Right lobe of liver (tissue), 6 donors: ENCODE results near the gene SNTB2. TPM values are rescaled to one million over a fixed set of nuclear protein-coding genes. Genes with fewer than 3 reads are reported as not detected.
"Not testable (repeated sequence)": the region's sequence is repeated elsewhere in the genome, so short reads cannot be mapped to it uniquely, and the experiment has no call there.

Source experiments
- ATAC-seq, 4 donors: fragments of 200-7000 bp; cut with Tn5 transposase; one replicate each; pipeline ENCODE4 v1.9.1; 2020; ENCODE audit warnings: mild to moderate bottlenecking in 4 of 4, moderate library complexity in 4 of 4
- DNase-seq, 3 donors: peaks; one replicate each; pipeline ENCODE4 v3.0.0-alpha.2; 2020
- H3K27ac ChIP-seq, 3 donors: fragments of 200-600 bp; one replicate each; pipeline ENCODE4 v1.8.0; 2022
- H3K27me3 ChIP-seq, 2 donors: fragments of 200-600 bp; one replicate each; pipeline ENCODE4 v1.8.0; 2022
- H3K36me3 ChIP-seq, 4 donors: fragments of 200-600 bp; sonication (generic) in 1 of 4; one replicate each; pipeline versions ENCODE4 v1.5.1 to v1.8.0; 2017 to 2022; ENCODE audit warnings: control low read depth in 1 of 4
- H3K4me1 ChIP-seq, 4 donors: fragments of 200-600 bp; sonication (generic) in 1 of 4; one replicate each; pipeline versions ENCODE4 v1.5.1 to v1.8.0; 2017 to 2022; ENCODE audit warnings: control low read depth in 1 of 4
- H3K4me3 ChIP-seq, 3 donors: fragments of 200-600 bp; one replicate each; pipeline ENCODE4 v1.8.0; 2022
- H3K9me3 ChIP-seq, 4 donors: fragments of 200-600 bp; sonication (generic) in 1 of 4; one replicate each; pipeline versions ENCODE4 v1.5.1 to v1.8.0; 2017 to 2022; ENCODE audit warnings: control low read depth in 1 of 4
- CTCF ChIP-seq, 4 donors: fragments of 200-600 bp in 3 of 4; fragments of 450-650 bp in 1 of 4; IDR thresholded peaks; one replicate each; pipeline versions ENCODE4 v1.5.1 to v1.8.0; 2016 to 2022; ENCODE audit warnings: antibody characterized with exemption in 4 of 4, mild to moderate bottlenecking in 2 of 4
- POLR2A ChIP-seq: fragments of 450-650 bp; IDR thresholded peaks from one replicate; pipeline ENCODE4 v1.6.1; 2017; ENCODE audit warnings: antibody characterized with exemption, mild to moderate bottlenecking
- WGBS: methylation state at CpG from one replicate; pipeline ENCODE4 v1.1.6; 2018; ENCODE audit warnings: low coverage, low lambda C conversion rate; ENCODE audit not compliant: insufficient coverage; ENCODE audit errors: missing lambda C conversion rate; 5-methylcytosine and 5-hydroxymethylcytosine counted together
- intact Hi-C, 2 donors: fragments of 100-400 bp; cut with DNase I; formaldehyde crosslinking; loops; one replicate each; pipeline versions ENCODE4 v1.11.2 to v1.14.1; 2022
- total RNA-seq, 6 experiments: library from RNA; depleted of rRNA in 2 of 6; stranded (reverse); fragments of >200 nt in 2 of 6; fragmentation: NEBNext Ultra II Directional in 3 of 6; extraction: Animal tissue kit (Norgen Biotek cat#: 25700) in 3 of 6; gene quantifications; one replicate each; pipeline versions ENCODE4 v1.1.0 to v1.2.4, GENCODE V29; 2016 to 2023
- donor health status: DM: no; HTN: yes; CAD: no.
- donor health status: DM: no; HTN: no; CAD: no.
- donor health status: DM: no; HTN: no; CAD: no.
- donor health status: DM: no; HTN: yes; CAD: no.
- donor health status: DM: no; HTN: yes; CAD: no.

The SNTB2 gene
- total RNA-seq, 6 experiments from 2014 or later, result 7.5 to 13.9 (median 10.6) TPM

- no peaks in the 10 kb centered on the region for H3K36me3 ChIP-seq
- H3K4me1 ChIP-seq, result peaks cover 0 to 8% (median 0%) of the 10 kb centered on the region in 4 donors
- H3K9me3 ChIP-seq, result no peaks in the 10 kb centered on the region
- H3K27me3 ChIP-seq, result no peaks in the 10 kb centered on the region
- no peak for TF ChIP-seq CTCF (IDR thresholded peaks at IDR 0.05)
- no peak for TF ChIP-seq POLR2A
- no peak for DNase-seq
- no peak overlapping the region for H3K4me3 ChIP-seq
- intact Hi-C loops, result no loop called here
- no peak for ATAC-seq
- H3K27ac ChIP-seq, result no peak overlapping the region
- 75% methylated on average over 1 of the region's 1 CpG for whole genome bisulfite sequencing
These were observed 90.4 kb downstream of the SNTB2 start for GRCh38 chr16:69277413-69277812.

GRCh38 chr16:69283851-69284250 is 96.9 kb downstream of the SNTB2 start:
- Histone ChIP-seq H3K4me3 (no peak overlapping the region), H3K27me3 (no peaks in the 10 kb centered on the region), H3K9me3 (no peaks in the 10 kb centered on the region), H3K4me1 (peaks cover 0 to 21% (median 0%) of the 10 kb centered on the region in 4 donors), H3K27ac (no peak overlapping the region), H3K36me3 (no peaks in the 10 kb centered on the region)
- DNase-seq (no peak), ATAC-seq (no peak)
- 64% methylated on average over 4 of the region's 4 CpGs for WGBS
- intact Hi-C loops, result no loop called here
- TF ChIP-seq POLR2A (no peak), CTCF (IDR thresholded peaks at IDR 0.05) (no peak)

GRCh38 chr16:69285240-69285639 is 98.3 kb downstream of the SNTB2 start:
- TF ChIP-seq POLR2A, result no peak
- TF ChIP-seq CTCF (IDR thresholded peaks at IDR 0.05), result no peak

GRCh38 chr16:69286941-69287713 is 100.2 kb downstream of the SNTB2 start:
- TF ChIP-seq POLR2A, result no peak
- TF ChIP-seq CTCF (IDR thresholded peaks at IDR 0.05), result peak; percentile 48 to 72 (median 66)
- Histone ChIP-seq H3K4me1 (peaks cover 0 to 15% (median 0%) of the 10 kb centered on the region in 4 donors), H3K36me3 (no peaks in the 10 kb centered on the region), H3K27me3 (no peaks in the 10 kb centered on the region), H3K9me3 (no peaks in the 10 kb centered on the region), H3K4me3 (no peak overlapping the region), H3K27ac (peak overlapping the region in 1 of 3 donors; percentile 41)
- intact Hi-C loops, result no loop called here
- DNase-seq (peak; percentile 66 to 75 (median 71)), ATAC-seq (peak; percentile 73 to 93 (median 90))
- WGBS, result 25% methylated on average over 13 of the region's 13 CpGs

More at GRCh38 chr16:69285240-69285639, 98.3 kb downstream of the SNTB2 start:
- Histone ChIP-seq H3K36me3 (no peaks in the 10 kb centered on the region), H3K27ac (no peak overlapping the region), H3K9me3 (no peaks in the 10 kb centered on the region), H3K4me1 (peaks cover 0 to 21% (median 0%) of the 10 kb centered on the region in 4 donors), H3K4me3 (no peak overlapping the region), H3K27me3 (no peaks in the 10 kb centered on the region)
- DNase-seq, result no peak
- no peak for ATAC-seq
- 96% methylated on average over 4 of the region's 4 CpGs for WGBS
- intact Hi-C loops, result no loop called here

DNA sequence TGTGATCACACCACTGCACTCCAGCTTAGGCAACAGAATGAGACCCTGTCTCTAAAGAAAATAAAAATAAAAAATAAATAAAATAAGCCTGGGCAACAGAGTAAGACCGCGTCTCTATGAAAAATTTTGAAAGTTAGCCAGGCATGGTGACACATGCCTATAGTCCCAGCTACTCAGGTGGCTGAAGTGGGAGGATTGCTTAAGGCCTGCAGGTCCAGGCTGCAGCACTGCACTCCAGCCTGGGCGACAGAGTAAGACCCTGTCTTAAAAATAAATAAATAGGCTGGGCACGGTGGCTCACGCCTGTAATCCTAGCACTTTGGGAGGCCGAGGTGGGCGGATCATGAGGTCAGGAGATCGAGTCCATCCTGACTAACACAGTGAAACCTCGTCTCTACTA is 104.7 kb downstream of the SNTB2 start:
- H3K4me3 ChIP-seq, H3K27me3 ChIP-seq, ATAC-seq, H3K36me3 ChIP-seq, H3K27ac ChIP-seq, H3K9me3 ChIP-seq: not testable (repeated sequence)
- intact Hi-C loops, result loop anchor here (10.0 kb wide), 2 partner anchors 117 to 137 kb away; no protein-coding TSS in a partner anchor
- peaks cover 0 to 11% (median 0%) of the 10 kb centered on the region in 4 donors for H3K4me1 ChIP-seq
- peak in 1 of 3 donors; percentile 16 for DNase-seq
- 91% methylated on average over 6 of the region's 9 CpGs for WGBS
